GM12875 (cell line): Measurements from ENCODE around the gene SMAD7.
A peak's percentile ranks its signal among the peaks of the same experiment; 100 is the strongest.

Experiments
- H3K4me3 ChIP-seq: one replicate; pipeline ENCODE4 v1.5.1; 2011; ENCODE audit warnings: low read depth, low read length, control low read depth
- CTCF ChIP-seq: IDR thresholded peaks from 2 replicates; pipeline ENCODE4 v1.5.1; 2011; ENCODE audit warnings: low read depth, mild to moderate bottlenecking, control low read depth, inconsistent platforms, low read length, moderate library complexity, borderline replicate concordance; ENCODE audit not compliant: insufficient read depth

The SMAD7 gene

GRCh38 chr18:48896875-48897511 lies 53.8 kb downstream of the SMAD7 start:
- H3K4me3 ChIP-seq: no peak overlapping the region
- TF ChIP-seq CTCF: 0 out of 2 replicates have a peak, but pooled peaks have one; percentile 36

GRCh38 chr18:48896326-48896874 lies 54.4 kb downstream of the SMAD7 start:
- no peak for TF ChIP-seq CTCF
- H3K4me3 ChIP-seq: no peak overlapping the region

GRCh38 chr18:48894799-48895346 lies 55.9 kb downstream of the SMAD7 start:
- no peak overlapping the region for H3K4me3 ChIP-seq
- no peak for TF ChIP-seq CTCF

GRCh38 chr18:48893608-48894600 lies 56.9 kb downstream of the SMAD7 start:
- H3K4me3 ChIP-seq: no peak overlapping the region
- no peak for TF ChIP-seq CTCF

GRCh38 chr18:48893061-48893607 lies 57.6 kb downstream of the SMAD7 start:
- TF ChIP-seq CTCF: no peak

GRCh38 chr18:48892146-48892855 lies 58.5 kb downstream of the SMAD7 start:
- no peak for TF ChIP-seq CTCF
- no peak overlapping the region for H3K4me3 ChIP-seq

More at GRCh38 chr18:48893061-48893607, 57.6 kb downstream of the SMAD7 start:
- H3K4me3 ChIP-seq: no peak overlapping the region
